Lower lobe of right lung (tissue), 2 donors: ENCODE results near the gene MRPS18A. TPM values are rescaled to one million over a fixed set of nuclear protein-coding genes. Genes with fewer than 3 reads are reported as not detected.
"Not testable (repeated sequence)": the region's sequence is repeated elsewhere in the genome, so short reads cannot be mapped to it uniquely, and the experiment has no call there.

Source experiments
- ATAC-seq, 2 donors: fragments of 200-7000 bp; cut with Tn5 transposase; one replicate each; pipeline ENCODE4 v1.9.1; 2020 to 2022; ENCODE audit warnings: mild to moderate bottlenecking in 2 of 2, moderate library complexity in 2 of 2
- DNase-seq: peaks from one replicate; pipeline ENCODE4 v3.0.0-alpha.2; 2020
- H3K27ac ChIP-seq: fragments of 200-600 bp; one replicate; pipeline ENCODE4 v1.8.0; 2022
- H3K27me3 ChIP-seq: fragments of 200-600 bp; one replicate; pipeline ENCODE4 v1.8.0; 2022; ENCODE audit warnings: low read depth
- H3K36me3 ChIP-seq: fragments of 200-600 bp; one replicate; pipeline ENCODE4 v1.8.0; 2022; ENCODE audit warnings: mild to moderate bottlenecking
- H3K4me1 ChIP-seq: fragments of 200-600 bp; one replicate; pipeline ENCODE4 v1.8.0; 2022
- H3K4me3 ChIP-seq: fragments of 200-600 bp; one replicate; pipeline ENCODE4 v1.8.0; 2022; ENCODE audit warnings: mild to moderate bottlenecking
- H3K9me3 ChIP-seq: fragments of 200-600 bp; one replicate; pipeline ENCODE4 v1.8.0; 2022
- CTCF ChIP-seq: fragments of 200-600 bp; IDR thresholded peaks from one replicate; pipeline ENCODE4 v1.8.0; 2022; ENCODE audit warnings: antibody characterized with exemption, mild to moderate bottlenecking
- intact Hi-C: fragments of 100-400 bp; cut with DNase I; formaldehyde crosslinking; loops from one replicate; pipeline ENCODE4 v1.11.0; 2022
- total RNA-seq: library from RNA; stranded (reverse); fragmentation: NEBNext Ultra II Directional; extraction: Animal tissue kit (Norgen Biotek cat#: 25700); gene quantifications from one replicate; pipeline ENCODE4 v1.2.1, GENCODE V29; 2021
- donor health status: DM: no; HTN: yes; CAD: no; lungs with severe emphysema.

The MRPS18A gene
- total RNA-seq, 1 donor from 2014 or later, result 30.2 TPM

GRCh38 chr6:43639984-43640800 lies 47.4 kb downstream of the MRPS18A start:
- TF ChIP-seq CTCF, result no peak
- ATAC-seq, result no peak
- Histone ChIP-seq H3K27ac (no peak overlapping the region), H3K27me3 (no peaks in the 10 kb centered on the region), H3K4me1 (peaks cover 46% of the 10 kb centered on the region), H3K4me3 (no peak overlapping the region), H3K9me3 (no peaks in the 10 kb centered on the region), H3K36me3 (peaks cover 62% of the 10 kb centered on the region)
- intact Hi-C loops, result no loop called here
- DNase-seq, result no peak

GRCh38 chr6:43636308-43636659 lies 51.3 kb downstream of the MRPS18A start:
- Histone ChIP-seq H3K9me3 (no peaks in the 10 kb centered on the region), H3K4me1 (peaks cover 44% of the 10 kb centered on the region), H3K36me3 (peaks cover 47% of the 10 kb centered on the region), H3K27me3 (no peaks in the 10 kb centered on the region), H3K27ac (peak overlapping the region; percentile 85), H3K4me3 (peak overlapping the region; percentile 88)
- intact Hi-C loops, result no loop called here
- no peak for DNase-seq
- TF ChIP-seq CTCF, result no peak
- peak; percentile 34 to 52 for ATAC-seq

GRCh38 chr6:43635387-43636307 lies 51.9 kb downstream of the MRPS18A start, which contains the start of gene MAD2L1BP:
Gene MAD2L1BP, plus strand, starts transcription at chr6:43635840. Its CDS starts 36 bp downstream, at chr6:43635876.
- intact Hi-C loops, result no loop called here
- DNase-seq (peak; percentile 90), ATAC-seq (peak; percentile 93 to 97)
- peak within 1 kb of the TSS; percentile 85 for H3K27ac ChIP-seq
- TF ChIP-seq CTCF, result no peak
- H3K4me1 ChIP-seq, result peaks cover 47% of the 10 kb centered on the region
- H3K36me3 ChIP-seq, result peaks cover 40% of the 10 kb centered on the region
- no peaks in the 10 kb centered on the region for H3K27me3 ChIP-seq
- H3K4me3 ChIP-seq, result peak within 1 kb of the TSS; percentile 88
- H3K9me3 ChIP-seq, result no peaks in the 10 kb centered on the region

- Histone ChIP-seq H3K4me3 (no peak overlapping the region), H3K27me3 (no peaks in the 10 kb centered on the region), H3K9me3 (no peaks in the 10 kb centered on the region), H3K4me1 (peaks cover 53% of the 10 kb centered on the region), H3K27ac (peak overlapping the region; percentile 85), H3K36me3 (peaks cover 32% of the 10 kb centered on the region)
- ATAC-seq (no peak), DNase-seq (no peak)
- TF ChIP-seq CTCF, result no peak
- intact Hi-C loops, result no loop called here
Observed at GRCh38 chr6:43634702-43635303, 52.8 kb downstream of the MRPS18A start.

- Histone ChIP-seq H3K36me3 (peaks cover 14% of the 10 kb centered on the region), H3K4me1 (peaks cover 37% of the 10 kb centered on the region)
- H3K27me3 ChIP-seq, DNase-seq, H3K27ac ChIP-seq, intact Hi-C loops, H3K4me3 ChIP-seq, ATAC-seq, H3K9me3 ChIP-seq: not testable (repeated sequence)
Observed at GRCh38 chr6:43633002-43633401, 54.6 kb downstream of the MRPS18A start.
